Activated CD8-positive, alpha-beta memory T cell treated with anti-CD3 and anti-CD28 coated beads, Interleukin-2, amount 10 ng/mL, durations not matched to agents 7 days and 5 days (primary cell): Measurements from ENCODE around the gene RIC8A. TPM values are rescaled to one million over a fixed set of nuclear protein-coding genes. Genes with fewer than 3 reads are reported as not detected.
A peak's percentile ranks its signal among the peaks of the same experiment; 100 is the strongest.
"Not testable (repeated sequence)": the region's sequence is repeated elsewhere in the genome, so short reads cannot be mapped to it uniquely, and the experiment has no call there.

Source experiments
- ATAC-seq: fragments of 150-1000 bp; cut with Tn5 transposase; one replicate; pipeline ENCODE4 v1.10.0; 2021; ENCODE audit warnings: moderate library complexity
- CTCF ChIA-PET: fragments of 350-600 bp; sonication (Branson Sonifier 250); formaldehyde crosslinking; loops from one replicate; lab custom pipeline; 2021; ENCODE audit warnings: antibody characterized with exemption; lab: Charles Lee
- DNase-seq: peaks from one replicate; pipeline ENCODE4 v3.0.0-alpha.2; 2020
- H3K27ac Mint-ChIP-seq: one replicate; pipeline ENCODE4 v1.8.0; 2021; ENCODE audit warnings: mild to moderate bottlenecking, mixed read lengths
- H3K27me3 Mint-ChIP-seq: one replicate; pipeline ENCODE4 v1.8.0; 2021; ENCODE audit warnings: mixed read lengths
- H3K36me3 Mint-ChIP-seq: one replicate; pipeline ENCODE4 v1.8.0; 2021; ENCODE audit warnings: mild to moderate bottlenecking, mixed read lengths
- H3K4me1 Mint-ChIP-seq: one replicate; pipeline ENCODE4 v1.8.0; 2021; ENCODE audit warnings: mixed read lengths
- H3K4me3 Mint-ChIP-seq: one replicate; pipeline ENCODE4 v1.8.0; 2021; ENCODE audit warnings: mild to moderate bottlenecking, moderate library complexity, mixed read lengths
- H3K9me3 Mint-ChIP-seq: one replicate; pipeline ENCODE4 v1.8.0; 2022; ENCODE audit warnings: low read depth, mixed read lengths
- total RNA-seq, 2 experiments: library from RNA; stranded (reverse); gene quantifications; one replicate each; pipeline ENCODE4 v1.2.3, GENCODE V29; 2021

RIC8A gene
- total RNA-seq = 100 to 1,000 TPM; 110 to 113 TPM

GRCh38 chr11:207208-207862, at the start of gene RIC8A, which contains the start of gene BET1L:
Gene RIC8A (plus strand): TSS chr11:207708. CDS start chr11:208855, 1,147 bp downstream.
Gene BET1L (minus strand): TSS chr11:207399. CDS start chr11:207321, 78 bp downstream.
- peak within 1 kb of the TSS; percentile 93 for H3K4me3 Mint-ChIP-seq
- no peaks in the 10 kb centered on the region for H3K27me3 Mint-ChIP-seq
- CTCF ChIA-PET = interaction anchor here (0.8 to 1.5 kb wide), 11 partner anchors 9 to 312 kb away, joined by 3 to 8 read pairs (median 3); partner anchors contain the start of gene PSMD13
- H3K27ac Mint-ChIP-seq = peak within 1 kb of the TSS; percentile 99
- H3K4me1 Mint-ChIP-seq = peaks cover 57% of the 10 kb centered on the region
- peak; percentile 99 for DNase-seq
- no peaks in the 10 kb centered on the region for H3K9me3 Mint-ChIP-seq
- ATAC-seq = peak; percentile 87
- peaks cover 22% of the 10 kb centered on the region for H3K36me3 Mint-ChIP-seq

- H3K36me3 Mint-ChIP-seq, H3K27ac Mint-ChIP-seq, H3K4me1 Mint-ChIP-seq, H3K27me3 Mint-ChIP-seq, H3K9me3 Mint-ChIP-seq, CTCF ChIA-PET, ATAC-seq, DNase-seq, H3K4me3 Mint-ChIP-seq: not testable (repeated sequence)
Measured at GRCh38 chr11:180242-180641, 27.3 kb upstream of the RIC8A start.

- H3K4me1 Mint-ChIP-seq, H3K4me3 Mint-ChIP-seq, CTCF ChIA-PET, H3K36me3 Mint-ChIP-seq, H3K27me3 Mint-ChIP-seq, H3K27ac Mint-ChIP-seq, H3K9me3 Mint-ChIP-seq: not testable (repeated sequence)
- peak; percentile 39 for DNase-seq
- peak; percentile 3 for ATAC-seq
Measured at GRCh38 chr11:189200-189783, 18.2 kb upstream of the RIC8A start.

DNA sequence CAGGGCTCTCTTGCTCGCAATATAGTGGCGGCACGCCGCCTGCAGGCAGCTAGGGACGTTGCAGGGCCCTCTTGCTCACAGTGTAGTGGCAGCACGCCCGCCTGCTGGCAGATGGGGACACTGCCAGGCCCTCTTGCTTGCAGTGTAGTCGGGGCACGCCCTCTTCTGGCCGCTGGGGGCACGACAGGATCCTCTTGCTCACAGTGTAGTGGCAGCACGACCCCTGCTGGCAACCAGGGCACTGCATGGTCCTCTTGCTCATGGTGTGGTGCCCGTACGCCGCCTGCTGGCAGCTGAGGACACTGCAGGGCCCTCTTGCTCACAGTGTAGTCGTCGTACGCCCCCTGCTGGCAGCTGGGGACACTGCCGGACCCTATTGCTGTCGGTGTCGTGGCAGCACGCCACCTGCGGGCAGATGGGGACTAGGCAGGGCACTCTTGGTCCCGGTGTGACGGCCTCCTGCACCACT, 17.6 kb upstream of the RIC8A start:
- H3K36me3 Mint-ChIP-seq, H3K4me1 Mint-ChIP-seq, H3K27ac Mint-ChIP-seq, H3K9me3 Mint-ChIP-seq, CTCF ChIA-PET, H3K4me3 Mint-ChIP-seq, H3K27me3 Mint-ChIP-seq: not testable (repeated sequence)
- peak; percentile 75 for ATAC-seq
- DNase-seq = peak; percentile 66

- H3K4me1 Mint-ChIP-seq, CTCF ChIA-PET, H3K9me3 Mint-ChIP-seq, H3K36me3 Mint-ChIP-seq, H3K27me3 Mint-ChIP-seq, H3K27ac Mint-ChIP-seq, ATAC-seq, H3K4me3 Mint-ChIP-seq: not testable (repeated sequence)
- peak; percentile 37 for DNase-seq
Measured at GRCh38 chr11:190546-190945, 17.0 kb upstream of the RIC8A start.

GRCh38 chr11:191490-192478, 15.7 kb upstream of the RIC8A start:
- H3K4me1 Mint-ChIP-seq, H3K27ac Mint-ChIP-seq, H3K4me3 Mint-ChIP-seq, H3K9me3 Mint-ChIP-seq, H3K27me3 Mint-ChIP-seq, H3K36me3 Mint-ChIP-seq: not testable (repeated sequence)
- peak; percentile 71 for DNase-seq
- peak; percentile 83 for ATAC-seq
- CTCF ChIA-PET = interaction anchor here (1.2 kb wide), 1 partner anchor 172 kb away, joined by 3 read pairs; no protein-coding TSS in a partner anchor

GRCh38 chr11:192674-193128, 14.8 kb upstream of the RIC8A start, which contains the start of gene SCGB1C1:
Gene SCGB1C1 (plus strand): TSS chr11:193078. CDS start chr11:193100, 22 bp downstream.
- CTCF ChIA-PET = interaction anchor here (1.2 kb wide), 1 partner anchor 171 kb away, joined by 3 read pairs; no protein-coding TSS in a partner anchor
- not testable (repeated sequence) for H3K27ac Mint-ChIP-seq, H3K9me3 Mint-ChIP-seq, H3K4me1 Mint-ChIP-seq, H3K27me3 Mint-ChIP-seq, DNase-seq, ATAC-seq, H3K4me3 Mint-ChIP-seq, H3K36me3 Mint-ChIP-seq

DNA sequence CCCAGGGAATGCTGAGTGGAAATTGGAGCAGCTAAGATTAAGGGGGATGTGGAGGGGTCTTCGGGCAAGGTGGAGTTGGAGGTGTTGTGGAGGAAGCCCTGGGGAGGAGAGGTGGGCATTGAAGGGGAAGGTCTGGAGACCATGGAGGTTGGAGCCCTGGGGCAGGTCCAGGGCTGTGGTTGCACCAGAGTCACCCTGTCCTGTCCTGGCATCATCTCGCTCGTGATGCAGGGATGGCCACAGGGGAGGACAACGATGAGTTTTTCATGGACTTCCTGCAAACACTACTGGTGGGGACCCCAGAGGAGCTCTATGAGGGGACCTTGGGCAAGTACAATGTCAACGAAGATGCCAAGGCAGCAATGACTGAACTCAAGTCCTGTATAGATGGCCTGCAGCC, 14.0 kb upstream of the RIC8A start:
- H3K36me3 Mint-ChIP-seq, H3K9me3 Mint-ChIP-seq, H3K27ac Mint-ChIP-seq, H3K27me3 Mint-ChIP-seq, H3K4me1 Mint-ChIP-seq, ATAC-seq, CTCF ChIA-PET, H3K4me3 Mint-ChIP-seq: not testable (repeated sequence)
- peak; percentile 37 for DNase-seq

- CTCF ChIA-PET = interaction anchor here (1.3 kb wide), 1 partner anchor 54 kb away, joined by 3 read pairs; no protein-coding TSS in a partner anchor
- DNase-seq (peak; percentile 39), ATAC-seq (no peak)
- Mint-ChIP-seq H3K27me3 (no peaks in the 10 kb centered on the region), H3K9me3 (no peaks in the 10 kb centered on the region), H3K4me3 (no peak overlapping the region), H3K4me1 (peaks cover 12% of the 10 kb centered on the region), H3K36me3 (no peaks in the 10 kb centered on the region), H3K27ac (no peak overlapping the region)
Measured at GRCh38 chr11:196786-197731, 10.4 kb upstream of the RIC8A start.

DNA sequence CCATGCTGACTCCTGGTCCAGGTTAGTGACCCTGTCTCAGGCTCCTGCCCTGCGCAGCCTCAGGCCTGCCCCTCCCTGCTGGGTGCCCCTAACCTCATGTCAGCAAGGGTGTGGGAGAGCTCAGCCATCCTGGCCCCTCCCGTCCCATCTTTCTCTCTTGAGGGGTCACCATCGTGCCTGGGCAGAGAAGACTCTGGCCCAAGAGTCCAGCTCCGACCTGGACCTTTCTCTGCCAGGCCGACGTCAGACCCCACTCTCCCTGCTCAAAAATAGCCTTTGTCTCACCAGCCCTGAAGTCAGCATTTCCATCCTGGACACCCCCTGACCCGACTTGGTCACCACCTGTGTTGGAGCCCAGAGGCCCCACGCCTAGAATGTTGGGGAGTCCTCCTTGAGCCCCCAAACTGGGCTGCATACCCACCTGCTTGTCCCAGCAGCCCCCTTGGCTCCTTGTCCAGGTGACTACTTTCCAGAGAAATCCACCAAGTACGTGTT, 9.7 kb upstream of the RIC8A start:
- DNase-seq (peak; percentile 36), ATAC-seq (no peak)
- H3K36me3 Mint-ChIP-seq = no peaks in the 10 kb centered on the region

GRCh38 chr11:198236-198806, 9.2 kb upstream of the RIC8A start:
- no peaks in the 10 kb centered on the region for H3K9me3 Mint-ChIP-seq
- H3K27me3 Mint-ChIP-seq = no peaks in the 10 kb centered on the region
- peaks cover 22% of the 10 kb centered on the region for H3K4me1 Mint-ChIP-seq
- H3K36me3 Mint-ChIP-seq = no peaks in the 10 kb centered on the region
- ATAC-seq = no peak
- H3K4me3 Mint-ChIP-seq = no peak overlapping the region
- peak; percentile 37 for DNase-seq
- no peak overlapping the region for H3K27ac Mint-ChIP-seq
- CTCF ChIA-PET = no interaction called here

More for the DNA sequence above, 9.7 kb upstream of the RIC8A start:
- Mint-ChIP-seq H3K9me3 (no peaks in the 10 kb centered on the region), H3K4me3 (no peak overlapping the region), H3K27me3 (no peaks in the 10 kb centered on the region), H3K4me1 (peaks cover 17% of the 10 kb centered on the region), H3K27ac (no peak overlapping the region)
- CTCF ChIA-PET = interaction anchor here (1.3 kb wide), 1 partner anchor 54 kb away, joined by 3 read pairs; no protein-coding TSS in a partner anchor
